Activated CD4-positive, alpha-beta memory T cell treated with anti-CD3 and anti-CD28 coated beads, Interleukin-2, amount 10 ng/mL, durations not matched to agents 7 days and 5 days (primary cell): Measurements from ENCODE around the gene SLC35G3. TPM values are rescaled to one million over a fixed set of nuclear protein-coding genes. Genes with fewer than 3 reads are reported as not detected.
"Not testable (repeated sequence)": the region's sequence is repeated elsewhere in the genome, so short reads cannot be mapped to it uniquely, and the experiment has no call there.

Experiments used
- CTCF ChIA-PET: fragments of 350-600 bp; sonication (Branson Sonifier 250); formaldehyde crosslinking; loops from one replicate; lab custom pipeline; 2021; ENCODE audit warnings: antibody characterized with exemption, inconsistent platforms; lab: Charles Lee
- POLR2A ChIA-PET: fragments of 350-600 bp; sonication (Branson Sonifier 250); formaldehyde crosslinking; loops from one replicate; lab custom pipeline; 2021; ENCODE audit warnings: antibody characterized with exemption; lab: Charles Lee
- DNase-seq: peaks from one replicate; pipeline ENCODE4 v3.0.0-alpha.2; 2020
- H3K27ac Mint-ChIP-seq: one replicate; pipeline ENCODE4 v1.8.0; 2021; ENCODE audit warnings: mild to moderate bottlenecking, mixed read lengths
- H3K27me3 Mint-ChIP-seq: one replicate; pipeline ENCODE4 v1.8.0; 2021; ENCODE audit warnings: mixed read lengths
- H3K36me3 Mint-ChIP-seq: one replicate; pipeline ENCODE4 v1.8.0; 2021; ENCODE audit warnings: low read depth, mixed read lengths
- H3K4me1 Mint-ChIP-seq: one replicate; pipeline ENCODE4 v1.8.0; 2021; ENCODE audit warnings: mixed read lengths
- H3K4me3 Mint-ChIP-seq: one replicate; pipeline ENCODE4 v1.8.0; 2021; ENCODE audit warnings: mild to moderate bottlenecking, mixed read lengths
- H3K9me3 Mint-ChIP-seq: one replicate; pipeline ENCODE4 v1.8.0; 2021; ENCODE audit warnings: mixed read lengths
- total RNA-seq, 2 experiments: library from RNA; stranded (reverse); gene quantifications; one replicate each; pipeline ENCODE4 v1.2.3, GENCODE V29; 2021

The SLC35G3 gene
- total RNA-seq, 2 experiments from 2014 or later: not detected

- H3K4me3 Mint-ChIP-seq, CTCF ChIA-PET, DNase-seq, H3K27ac Mint-ChIP-seq, H3K27me3 Mint-ChIP-seq: not testable (repeated sequence)
- Mint-ChIP-seq H3K9me3 (peaks cover 24% of the 10 kb centered on the region), H3K36me3 (peaks cover 61% of the 10 kb centered on the region), H3K4me1 (peaks cover 34% of the 10 kb centered on the region)
- POLR2A ChIA-PET: interaction anchor here (1.4 kb wide), 1 partner anchor 8 kb away, joined by 3 read pairs; the partner anchor contains the start of gene SLFN5
These were observed 40.1 kb upstream of the SLC35G3 start for GRCh38 chr17:35234315-35234714.

- no peaks in the 10 kb centered on the region for H3K27me3 Mint-ChIP-seq
- peaks cover 7% of the 10 kb centered on the region for H3K4me1 Mint-ChIP-seq
- no peak for DNase-seq
- POLR2A ChIA-PET: interaction anchor here (1.2 to 2.4 kb wide), 4 partner anchors 9 to 309 kb away, joined by 4 to 12 read pairs (median 6); partner anchors contain the start of gene SLFN5
- H3K36me3 Mint-ChIP-seq: peaks cover 29% of the 10 kb centered on the region
- H3K4me3 Mint-ChIP-seq: no peak overlapping the region
- CTCF ChIA-PET: no interaction called here
- H3K9me3 Mint-ChIP-seq: peaks cover 14% of the 10 kb centered on the region
- H3K27ac Mint-ChIP-seq: no peak overlapping the region
These were observed 35.4 kb upstream of the SLC35G3 start for GRCh38 chr17:35229638-35230037.

GRCh38 chr17:35227546-35227945 lies 33.4 kb upstream of the SLC35G3 start:
- no peaks in the 10 kb centered on the region for H3K27me3 Mint-ChIP-seq
- DNase-seq: no peak
- H3K27ac Mint-ChIP-seq: no peak overlapping the region
- peaks cover 7% of the 10 kb centered on the region for H3K4me1 Mint-ChIP-seq
- POLR2A ChIA-PET: interaction anchor here (1.2 to 2.6 kb wide), 3 partner anchors 11 to 15 kb away, joined by 3 to 12 read pairs (median 10); partner anchors contain the start of gene SLFN5
- H3K36me3 Mint-ChIP-seq: peaks cover 40% of the 10 kb centered on the region
- peaks cover 18% of the 10 kb centered on the region for H3K9me3 Mint-ChIP-seq
- no peak overlapping the region for H3K4me3 Mint-ChIP-seq
- CTCF ChIA-PET: interaction anchor here (0.8 kb wide), 1 partner anchor 78 kb away, joined by 3 read pairs; no protein-coding TSS in a partner anchor

- POLR2A ChIA-PET: interaction anchor here (2.0 kb wide), 1 partner anchor 11 kb away, joined by 11 read pairs; no protein-coding TSS in a partner anchor
These were observed 30.2 kb upstream of the SLC35G3 start for GRCh38 chr17:35224436-35224835.

GRCh38 chr17:35222452-35222851 lies 28.3 kb upstream of the SLC35G3 start:
- H3K4me1 Mint-ChIP-seq: peaks cover 28% of the 10 kb centered on the region
- POLR2A ChIA-PET: interaction anchor here (1.1 to 7.6 kb wide), 3 partner anchors 9 to 151 kb away, joined by 3 to 152 read pairs (median 3); partner anchors contain the start of gene SLFN5
- H3K27ac Mint-ChIP-seq: no peak overlapping the region
- CTCF ChIA-PET: interaction anchor here (0.6 kb wide), 1 partner anchor 317 kb away, joined by 3 read pairs; no protein-coding TSS in a partner anchor
- H3K36me3 Mint-ChIP-seq: peaks cover 31% of the 10 kb centered on the region
- H3K27me3 Mint-ChIP-seq: no peaks in the 10 kb centered on the region
- no peak overlapping the region for H3K4me3 Mint-ChIP-seq
- H3K9me3 Mint-ChIP-seq: peaks cover 21% of the 10 kb centered on the region
- DNase-seq: no peak

More at GRCh38 chr17:35224436-35224835, 30.2 kb upstream of the SLC35G3 start:
- no peaks in the 10 kb centered on the region for H3K27me3 Mint-ChIP-seq
- peaks cover 35% of the 10 kb centered on the region for H3K36me3 Mint-ChIP-seq
- peaks cover 22% of the 10 kb centered on the region for H3K9me3 Mint-ChIP-seq
- CTCF ChIA-PET: no interaction called here
- H3K4me3 Mint-ChIP-seq: no peak overlapping the region
- DNase-seq: no peak
- H3K4me1 Mint-ChIP-seq: peaks cover 12% of the 10 kb centered on the region
- no peak overlapping the region for H3K27ac Mint-ChIP-seq

- peak overlapping the region; percentile 95 for H3K27ac Mint-ChIP-seq
- peaks cover 56% of the 10 kb centered on the region for H3K4me1 Mint-ChIP-seq
- H3K36me3 Mint-ChIP-seq: peaks cover 26% of the 10 kb centered on the region
- ChIA-PET POLR2A (interaction anchor here (0.9 to 7.6 kb wide), 4 partner anchors 22 to 321 kb away, joined by 3 to 152 read pairs (median 3); partner anchors contain the start of genes SLFN12L and SLFN5), CTCF (interaction anchor here (1.3 to 1.5 kb wide), 2 partner anchors 16 to 41 kb away, joined by 3 to 4 read pairs; no protein-coding TSS in a partner anchor)
- no peaks in the 10 kb centered on the region for H3K27me3 Mint-ChIP-seq
- H3K9me3 Mint-ChIP-seq: peaks cover 18% of the 10 kb centered on the region
- no peak for DNase-seq
- H3K4me3 Mint-ChIP-seq: peak overlapping the region; percentile 71
These were observed 24.7 kb upstream of the SLC35G3 start for GRCh38 chr17:35218915-35219314.

- ChIA-PET POLR2A (interaction anchor here (1.3 to 7.6 kb wide), 2 partner anchors 24 to 56 kb away, joined by 4 to 152 read pairs; partner anchors contain the start of gene SLFN5), CTCF (no interaction called here)
- Mint-ChIP-seq H3K27me3 (no peaks in the 10 kb centered on the region), H3K4me3 (no peak overlapping the region), H3K27ac (no peak overlapping the region), H3K4me1 (peaks cover 74% of the 10 kb centered on the region), H3K9me3 (peaks cover 16% of the 10 kb centered on the region), H3K36me3 (peaks cover 21% of the 10 kb centered on the region)
- DNase-seq: no peak
These were observed 22.9 kb upstream of the SLC35G3 start for GRCh38 chr17:35217107-35217506.

- peak overlapping the region; percentile 64 for H3K4me3 Mint-ChIP-seq
- DNase-seq: peak; percentile 48
- ChIA-PET CTCF (interaction anchor here (0.6 to 4.1 kb wide), 9 partner anchors 28 to 549 kb away, joined by 3 to 48 read pairs (median 5); partner anchors contain the start of genes SLFN12L and SLFN5), POLR2A (interaction anchor here (0.7 to 6.4 kb wide), 50 partner anchors 8 to 594 kb away, joined by 3 to 498 read pairs (median 6); partner anchors contain the start of genes AP2B1, LIG3, NLE1 and PEX12)
- peak overlapping the region; percentile 98 for H3K27ac Mint-ChIP-seq
- H3K27me3 Mint-ChIP-seq: no peaks in the 10 kb centered on the region
- peaks cover 16% of the 10 kb centered on the region for H3K9me3 Mint-ChIP-seq
- H3K36me3 Mint-ChIP-seq: peaks cover 25% of the 10 kb centered on the region
- peaks cover 80% of the 10 kb centered on the region for H3K4me1 Mint-ChIP-seq
These were observed 20.6 kb upstream of the SLC35G3 start for GRCh38 chr17:35214631-35215273.

- Mint-ChIP-seq H3K36me3 (peaks cover 28% of the 10 kb centered on the region), H3K27ac (peak overlapping the region; percentile 98), H3K4me3 (peak overlapping the region; percentile 64), H3K27me3 (no peaks in the 10 kb centered on the region), H3K4me1 (peaks cover 74% of the 10 kb centered on the region), H3K9me3 (peaks cover 20% of the 10 kb centered on the region)
- ChIA-PET POLR2A (interaction anchor here (0.7 to 6.4 kb wide), 48 partner anchors 8 to 595 kb away, joined by 3 to 498 read pairs (median 6); partner anchors contain the start of genes AP2B1, LIG3, NLE1 and PEX12), CTCF (interaction anchor here (0.6 to 4.1 kb wide), 10 partner anchors 24 to 550 kb away, joined by 3 to 48 read pairs (median 5); partner anchors contain the start of genes SLFN12L and SLFN5)
- peak; percentile 47 for DNase-seq
These were observed 20.0 kb upstream of the SLC35G3 start for GRCh38 chr17:35214192-35214591.

- POLR2A ChIA-PET: interaction anchor here (0.7 to 6.4 kb wide), 51 partner anchors 7 to 596 kb away, joined by 3 to 498 read pairs (median 6); partner anchors contain the start of genes AP2B1, LIG3, NLE1 and PEX12
These were observed 19.3 kb upstream of the SLC35G3 start for GRCh38 chr17:35213412-35213940.

GRCh38 chr17:35212668-35213067 lies 18.5 kb upstream of the SLC35G3 start:
- Mint-ChIP-seq H3K27me3 (no peaks in the 10 kb centered on the region), H3K27ac (peak overlapping the region; percentile 98), H3K36me3 (peaks cover 31% of the 10 kb centered on the region), H3K9me3 (peaks cover 20% of the 10 kb centered on the region), H3K4me3 (peak overlapping the region; percentile 64), H3K4me1 (peaks cover 60% of the 10 kb centered on the region)
- DNase-seq: no peak
- CTCF ChIA-PET: interaction anchor here (0.7 to 4.1 kb wide), 9 partner anchors 29 to 328 kb away, joined by 3 to 48 read pairs (median 4); partner anchors contain the start of genes SLFN12L and SLFN5
- POLR2A ChIA-PET: interaction anchor here (0.6 to 6.4 kb wide), 28 partner anchors 12 to 365 kb away, joined by 3 to 498 read pairs (median 10); partner anchors contain the start of genes NLE1, PEX12, SLFN11 and SLFN12L

More at GRCh38 chr17:35213412-35213940, 19.3 kb upstream of the SLC35G3 start:
- H3K27ac Mint-ChIP-seq: peak overlapping the region; percentile 98
- H3K4me3 Mint-ChIP-seq: peak overlapping the region; percentile 64
- peaks cover 67% of the 10 kb centered on the region for H3K4me1 Mint-ChIP-seq
- H3K9me3 Mint-ChIP-seq: peaks cover 20% of the 10 kb centered on the region
- CTCF ChIA-PET: interaction anchor here (0.7 to 4.1 kb wide), 13 partner anchors 25 to 551 kb away, joined by 3 to 48 read pairs (median 5); partner anchors contain the start of genes SLFN12L and SLFN5
- peaks cover 31% of the 10 kb centered on the region for H3K36me3 Mint-ChIP-seq
- H3K27me3 Mint-ChIP-seq: no peaks in the 10 kb centered on the region
- no peak for DNase-seq

GRCh38 chr17:35210741-35211140 lies 16.5 kb upstream of the SLC35G3 start:
- CTCF ChIA-PET: interaction anchor here (0.9 to 1.7 kb wide), 3 partner anchors 29 to 34 kb away, joined by 3 read pairs; no protein-coding TSS in a partner anchor
- Mint-ChIP-seq H3K4me1 (peaks cover 48% of the 10 kb centered on the region), H3K27ac (no peak overlapping the region), H3K4me3 (no peak overlapping the region), H3K36me3 (peaks cover 35% of the 10 kb centered on the region), H3K9me3 (peaks cover 22% of the 10 kb centered on the region), H3K27me3 (no peaks in the 10 kb centered on the region)
- no peak for DNase-seq
- POLR2A ChIA-PET: interaction anchor here (0.6 to 6.4 kb wide), 4 partner anchors 23 to 360 kb away, joined by 3 to 498 read pairs (median 92); partner anchors contain the start of genes SLFN12L and SLFN5
